ENCODE measurements around the gene LARGE2.

The LARGE2 gene

GRCh38 chr11:45917623-45918330, 4.7 kb upstream of the LARGE2 start, which contains the start of gene PEX16:
TSS of gene PEX16 (minus strand) at chr11:45917877. CDS start at chr11:45917811, 66 bp downstream.
- DNase-seq, result peak; percentile 99

GRCh38 chr11:45918331-45918941, 4.0 kb upstream of the LARGE2 start:
- peak; percentile 35 for DNase-seq

GRCh38 chr11:45918962-45919675, 3.3 kb upstream of the LARGE2 start:
- no peak for DNase-seq

- no peak for DNase-seq
These were observed 2.5 kb upstream of the LARGE2 start for GRCh38 chr11:45919806-45920530.

GRCh38 chr11:45920531-45921477, 1.7 kb upstream of the LARGE2 start:
- DNase-seq, result no peak

- DNase-seq, result no peak
These were observed 663 bp upstream of the LARGE2 start for GRCh38 chr11:45921561-45922424.

GRCh38 chr11:45924036-45924915, 1.8 kb downstream of the LARGE2 start:
- no peak for DNase-seq

GRCh38 chr11:45924927-45925326, 2.5 kb downstream of the LARGE2 start:
- no peak for DNase-seq

GRCh38 chr11:45925550-45925949, 3.1 kb downstream of the LARGE2 start:
- DNase-seq, result no peak

- DNase-seq, result no peak
These were observed 3.5 kb downstream of the LARGE2 start for GRCh38 chr11:45926001-45926401.

- DNase-seq, result no peak
These were observed 4.3 kb downstream of the LARGE2 start for GRCh38 chr11:45926536-45927331.

- no peak for DNase-seq
These were observed 4.9 kb downstream of the LARGE2 start for GRCh38 chr11:45927332-45927683.

GRCh38 chr11:45927684-45928413, 5.4 kb downstream of the LARGE2 start:
- DNase-seq, result no peak

GRCh38 chr11:45928535-45929215, 6.2 kb downstream of the LARGE2 start:
- DNase-seq, result no peak

- no peak for DNase-seq
These were observed 7.1 kb downstream of the LARGE2 start for GRCh38 chr11:45929486-45930030.

GRCh38 chr11:45930031-45930794, 7.8 kb downstream of the LARGE2 start:
- DNase-seq, result peak; percentile 54

All from central memory CD4-positive, alpha-beta T cell (primary cell).